Left ventricle myocardium inferior (tissue), 1 donor: Measurements from ENCODE around the gene PPP1R2C. TPM values are rescaled to one million over a fixed set of nuclear protein-coding genes. Genes with fewer than 3 reads are reported as not detected.

Experiments used
- DNase-seq: peaks from one replicate; pipeline ENCODE4 v3.0.0-alpha.2; 2020
- H3K27ac ChIP-seq: fragments of 200-600 bp; replicated peaks from 2 replicates; pipeline ENCODE4 v1.8.0; 2021
- H3K27me3 ChIP-seq: fragments of 200-600 bp; 2 replicates; pipeline ENCODE4 v1.8.0; 2021; ENCODE audit warnings: low read depth
- H3K36me3 ChIP-seq: fragments of 200-600 bp; 2 replicates; pipeline ENCODE4 v1.8.0; 2021
- H3K4me1 ChIP-seq: fragments of 200-600 bp; 2 replicates; pipeline ENCODE4 v1.8.0; 2021
- H3K4me3 ChIP-seq: fragments of 200-600 bp; 2 replicates; pipeline ENCODE4 v1.8.0; 2021; ENCODE audit warnings: mild to moderate bottlenecking, moderate library complexity
- H3K9me3 ChIP-seq: fragments of 200-600 bp; replicated peaks from 2 replicates; pipeline ENCODE4 v1.8.0; 2021
- intact Hi-C: fragments of 100-400 bp; cut with micrococcal nuclease; formaldehyde crosslinking; loops from one replicate; pipeline ENCODE4 v1.11.0; 2022
- long read RNA-seq: library from polyadenylated mRNA; unstranded; transcript quantifications from one replicate; pipeline ENCODE4 v2.0.0, GENCODE V29; 2021
- total RNA-seq: library from RNA; stranded (reverse); fragmentation: NEBNext Ultra II Directional; extraction: Animal tissue kit (Norgen Biotek cat#: 25700); gene quantifications from one replicate; pipeline ENCODE4 v1.2.1, GENCODE V29; 2021
- TF ChIP-seq, protein P1 (sequence below): fragments of 200-600 bp; IDR thresholded peaks from 2 replicates; pipeline ENCODE4 v1.8.0; 2021; ENCODE audit warnings: antibody characterized with exemption, mild to moderate bottlenecking, borderline replicate concordance
- donor health status: DM: no; HTN: yes; CAD: no; lungs with severe emphysema.

PPP1R2C gene
- not detected for total RNA-seq
- long read RNA-seq, result 0 reads

- intact Hi-C loops, result no loop called here
- no peaks in the 10 kb centered on the region for H3K36me3 ChIP-seq
- no peaks in the 10 kb centered on the region for H3K4me1 ChIP-seq
- no peak within 1 kb of the TSS for H3K27ac ChIP-seq
- no peak for DNase-seq
- TF ChIP-seq, protein P1, sequence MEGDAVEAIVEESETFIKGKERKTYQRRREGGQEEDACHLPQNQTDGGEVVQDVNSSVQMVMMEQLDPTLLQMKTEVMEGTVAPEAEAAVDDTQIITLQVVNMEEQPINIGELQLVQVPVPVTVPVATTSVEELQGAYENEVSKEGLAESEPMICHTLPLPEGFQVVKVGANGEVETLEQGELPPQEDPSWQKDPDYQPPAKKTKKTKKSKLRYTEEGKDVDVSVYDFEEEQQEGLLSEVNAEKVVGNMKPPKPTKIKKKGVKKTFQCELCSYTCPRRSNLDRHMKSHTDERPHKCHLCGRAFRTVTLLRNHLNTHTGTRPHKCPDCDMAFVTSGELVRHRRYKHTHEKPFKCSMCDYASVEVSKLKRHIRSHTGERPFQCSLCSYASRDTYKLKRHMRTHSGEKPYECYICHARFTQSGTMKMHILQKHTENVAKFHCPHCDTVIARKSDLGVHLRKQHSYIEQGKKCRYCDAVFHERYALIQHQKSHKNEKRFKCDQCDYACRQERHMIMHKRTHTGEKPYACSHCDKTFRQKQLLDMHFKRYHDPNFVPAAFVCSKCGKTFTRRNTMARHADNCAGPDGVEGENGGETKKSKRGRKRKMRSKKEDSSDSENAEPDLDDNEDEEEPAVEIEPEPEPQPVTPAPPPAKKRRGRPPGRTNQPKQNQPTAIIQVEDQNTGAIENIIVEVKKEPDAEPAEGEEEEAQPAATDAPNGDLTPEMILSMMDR, result no peak
- no peaks in the 10 kb centered on the region for H3K27me3 ChIP-seq
- no peak within 1 kb of the TSS for H3K4me3 ChIP-seq
- no peaks in the 10 kb centered on the region for H3K9me3 ChIP-seq
Observed at GRCh38 chrX:42778096-42778495, at the start of gene PPP1R2C. Gene PPP1R2C, minus strand, starts transcription at chrX:42778163. Its CDS starts 84 bp downstream, at chrX:42778079.

GRCh38 chrX:42825201-42825600 is 47.2 kb upstream of the PPP1R2C start:
- H3K9me3 ChIP-seq, result peaks cover 6% of the 10 kb centered on the region

DNA sequence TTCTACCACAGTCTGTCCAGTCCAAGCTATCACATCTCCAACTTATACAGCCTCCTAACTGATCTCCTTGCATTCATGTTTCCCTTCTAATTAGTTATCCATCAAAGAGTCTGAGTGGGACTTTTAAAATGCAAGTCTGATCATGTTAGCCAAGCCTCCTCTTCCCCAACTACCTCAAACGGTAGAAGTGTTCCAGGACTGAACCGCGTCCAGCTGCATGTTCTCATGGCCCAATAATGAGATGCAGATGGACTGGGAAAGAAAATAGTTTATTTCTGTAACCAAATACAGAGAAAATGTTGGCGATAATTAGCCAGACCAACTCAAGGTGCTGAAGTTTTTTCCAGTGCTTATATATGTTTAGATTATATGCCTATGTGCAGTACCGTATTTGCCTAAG is 46.6 kb upstream of the PPP1R2C start:
- DNase-seq, result peak; percentile 18
- Histone ChIP-seq H3K36me3 (no peaks in the 10 kb centered on the region), H3K4me1 (no peaks in the 10 kb centered on the region), H3K27me3 (no peaks in the 10 kb centered on the region), H3K4me3 (no peak overlapping the region), H3K9me3 (peaks cover 6% of the 10 kb centered on the region), H3K27ac (no peak overlapping the region)
- intact Hi-C loops, result no loop called here
- TF ChIP-seq, protein P1, result no peak

More at GRCh38 chrX:42825201-42825600, 47.2 kb upstream of the PPP1R2C start:
- H3K27ac ChIP-seq, result no peak overlapping the region
- intact Hi-C loops, result no loop called here
- TF ChIP-seq, protein P1, result no peak
- H3K36me3 ChIP-seq, result no peaks in the 10 kb centered on the region
- H3K4me3 ChIP-seq, result no peak overlapping the region
- no peaks in the 10 kb centered on the region for H3K4me1 ChIP-seq
- no peaks in the 10 kb centered on the region for H3K27me3 ChIP-seq
- DNase-seq, result no peak

DNA sequence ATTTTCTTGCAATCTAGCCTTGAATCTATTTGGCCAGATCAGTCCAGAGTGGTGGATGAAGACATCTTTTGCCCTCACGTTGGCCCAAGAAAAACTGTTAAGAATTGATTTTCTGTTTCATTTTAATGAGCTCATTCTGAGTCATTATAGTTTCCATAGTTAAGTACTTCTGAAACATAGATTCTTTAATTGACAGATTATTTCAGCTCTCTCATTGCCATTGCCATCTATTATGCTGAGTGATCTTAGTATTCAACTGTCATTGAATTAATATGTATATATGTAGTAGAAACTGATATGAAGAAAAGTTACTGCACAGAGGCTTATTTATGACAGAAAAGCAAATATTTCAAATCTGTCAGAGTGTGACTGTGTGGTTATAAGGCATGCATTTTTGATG is 45.5 kb upstream of the PPP1R2C start:
- intact Hi-C loops, result no loop called here
- Histone ChIP-seq H3K9me3 (peaks cover 7% of the 10 kb centered on the region), H3K4me3 (no peak overlapping the region), H3K27ac (no peak overlapping the region), H3K27me3 (no peaks in the 10 kb centered on the region), H3K4me1 (no peaks in the 10 kb centered on the region), H3K36me3 (no peaks in the 10 kb centered on the region)
- no peak for DNase-seq
- TF ChIP-seq, protein P1, result no peak

GRCh38 chrX:42821803-42822443 is 44.0 kb upstream of the PPP1R2C start:
- Histone ChIP-seq H3K36me3 (no peaks in the 10 kb centered on the region), H3K27me3 (no peaks in the 10 kb centered on the region), H3K27ac (peak overlapping the region; percentile 27), H3K9me3 (peaks cover 15% of the 10 kb centered on the region), H3K4me1 (no peaks in the 10 kb centered on the region), H3K4me3 (no peak overlapping the region)
- DNase-seq, result peak; percentile 44
- TF ChIP-seq, protein P1, result no peak
- intact Hi-C loops, result no loop called here
